ENCODE measurements around the gene RFX2.

GRCh38 chr19:6010107-6010506 lies 100.2 kb downstream of the RFX2 start:
- TF ChIP-seq YY1 (IDR thresholded peaks at IDR 0.05; ENCODE audit: insufficient read depth, insufficient read length) (no peak), ZNF274 (IDR thresholded peaks at IDR 0.05; ENCODE audit: low read depth, low read length) (no peak), SUZ12 (IDR thresholded peaks at IDR 0.05; ENCODE audit: extremely low read depth, insufficient read depth, insufficient read length) (no peak)

Measured in NT2/D1 (cell line).